HG03571 (cell line): ENCODE results near the gene A4GNT.
A peak's percentile ranks its signal among the peaks of the same experiment; 100 is the strongest.
"Not testable (repeated sequence)": the region's sequence is repeated elsewhere in the genome, so short reads cannot be mapped to it uniquely, and the experiment has no call there.

Experiments used
- ATAC-seq: cut with Tn5 transposase; IDR thresholded peaks from one replicate; pipeline ENCODE4 v1.9.1; 2021; ENCODE audit not compliant: unreplicated experiment

The A4GNT gene

GRCh38 chr3:138119423-138119766 is 12.8 kb downstream of the A4GNT start:
- ATAC-seq = no peak

DNA sequence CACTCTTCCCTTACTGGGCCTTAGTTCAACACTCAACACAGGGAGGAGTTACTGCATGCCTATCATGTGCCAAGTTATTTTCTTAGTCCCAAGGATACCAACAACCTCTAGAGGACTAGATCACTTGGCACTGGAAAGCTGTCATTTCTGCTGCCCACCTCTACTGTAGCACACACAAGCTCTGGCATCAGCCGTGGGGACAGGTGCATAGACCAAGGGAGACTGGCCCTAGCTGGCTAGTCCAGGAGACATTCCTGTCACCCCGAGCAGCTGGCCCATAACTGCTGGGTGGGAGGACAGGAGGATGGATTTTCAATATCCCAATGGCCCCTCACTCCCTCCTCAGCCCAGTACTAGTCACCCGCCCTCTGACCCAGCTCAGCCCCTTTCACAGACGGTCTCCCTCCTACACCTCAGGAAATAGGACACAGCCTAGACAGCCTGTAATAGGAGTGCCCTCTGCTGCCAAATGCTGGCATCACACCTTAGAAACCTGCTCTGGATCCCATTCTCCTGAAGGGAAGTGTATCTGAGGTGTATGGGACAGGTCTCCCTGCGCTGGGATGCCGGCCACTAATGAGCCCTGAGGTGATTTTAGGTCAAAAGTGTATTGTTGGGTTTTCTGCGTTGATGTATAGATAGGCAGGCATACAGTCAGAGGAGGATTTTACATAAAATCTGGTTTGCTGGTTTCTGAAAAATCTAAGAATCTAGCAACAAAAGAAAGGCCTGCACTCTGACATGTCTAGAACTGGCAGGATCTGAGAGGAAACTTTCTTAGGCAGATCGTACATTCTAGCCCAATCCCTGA is 13.4 kb downstream of the A4GNT start:
- no peak for ATAC-seq

- peak; percentile 75 for ATAC-seq
Measured at GRCh38 chr3:138114988-138115971, 16.9 kb downstream of the A4GNT start, which contains the start of gene DZIP1L. Gene DZIP1L, minus strand, starts transcription at chr3:138115608. Its CDS starts 11,637 bp downstream, at chr3:138103971.

GRCh38 chr3:138114431-138114918 is 17.7 kb downstream of the A4GNT start:
- ATAC-seq = no peak

GRCh38 chr3:138113326-138113725 is 18.9 kb downstream of the A4GNT start:
- no peak for ATAC-seq

- no peak for ATAC-seq
Measured at GRCh38 chr3:138112362-138112761, 19.8 kb downstream of the A4GNT start.

DNA sequence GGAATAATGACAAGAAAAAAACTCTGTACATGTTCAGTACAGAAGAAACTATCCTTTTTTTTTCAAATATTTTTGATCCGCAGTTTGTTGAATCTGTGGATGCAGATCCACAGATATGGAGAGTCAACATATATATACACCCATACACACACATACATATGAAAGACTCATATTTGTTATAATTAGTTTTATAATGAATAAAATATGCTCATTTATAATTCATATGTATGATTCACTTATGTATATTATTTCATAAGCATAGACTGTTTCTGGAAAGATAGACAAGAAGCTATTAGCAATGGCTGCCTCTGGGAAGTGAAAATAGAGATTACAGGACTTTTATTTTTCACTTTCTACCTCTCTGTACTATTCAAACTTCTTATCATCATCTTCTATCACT is 26.6 kb downstream of the A4GNT start:
- ATAC-seq = no peak

DNA sequence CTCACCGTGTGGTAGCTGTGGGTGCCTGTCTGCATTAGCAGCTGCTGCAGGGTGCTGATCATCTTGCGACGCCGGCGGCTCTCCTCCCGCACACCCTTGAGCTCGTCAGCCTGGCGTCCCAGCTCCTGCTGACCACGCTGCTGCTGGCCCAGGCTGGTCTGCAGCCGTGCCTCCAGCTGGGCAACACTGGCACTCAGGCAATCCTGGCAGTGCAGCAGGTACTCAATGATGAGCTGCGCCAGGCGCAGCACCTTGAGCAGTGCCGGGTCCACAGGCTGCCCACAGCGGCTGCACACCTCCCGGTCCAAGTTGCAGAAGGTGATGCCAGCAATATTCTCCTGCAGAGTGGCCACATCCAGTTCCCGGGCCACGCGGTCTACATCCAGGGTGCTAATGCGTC is 28.7 kb downstream of the A4GNT start:
- ATAC-seq = no peak

DNA sequence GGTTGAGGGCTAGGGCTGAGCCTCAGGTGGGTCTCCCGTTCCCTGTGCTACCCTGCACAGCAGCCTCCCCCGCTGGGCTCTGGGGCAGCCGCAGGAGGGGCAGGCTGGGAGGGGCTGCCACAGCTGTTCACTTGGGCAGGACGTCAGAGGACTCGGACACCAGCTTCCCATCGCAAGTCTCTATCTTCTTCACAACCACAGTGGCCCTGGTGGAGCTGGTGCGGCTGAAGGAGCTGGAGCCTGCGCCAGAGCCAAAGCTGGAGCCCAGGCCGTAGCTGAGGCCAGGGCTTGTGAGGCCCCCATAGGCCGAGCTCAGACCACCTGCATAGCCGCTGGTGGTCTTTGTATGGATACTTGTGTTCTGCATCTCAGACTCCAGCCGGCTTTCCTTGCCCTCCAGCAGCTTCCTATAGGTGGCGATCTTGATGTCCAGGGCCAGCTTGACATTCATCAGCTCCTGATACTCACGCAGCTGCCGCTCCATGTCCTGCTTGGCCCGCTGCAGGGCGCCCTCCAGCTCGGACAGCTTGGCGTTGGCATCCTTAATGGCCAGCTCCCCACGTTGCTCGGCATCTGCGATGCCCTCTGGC is 30.7 kb downstream of the A4GNT start:
- not testable (repeated sequence) for ATAC-seq

DNA sequence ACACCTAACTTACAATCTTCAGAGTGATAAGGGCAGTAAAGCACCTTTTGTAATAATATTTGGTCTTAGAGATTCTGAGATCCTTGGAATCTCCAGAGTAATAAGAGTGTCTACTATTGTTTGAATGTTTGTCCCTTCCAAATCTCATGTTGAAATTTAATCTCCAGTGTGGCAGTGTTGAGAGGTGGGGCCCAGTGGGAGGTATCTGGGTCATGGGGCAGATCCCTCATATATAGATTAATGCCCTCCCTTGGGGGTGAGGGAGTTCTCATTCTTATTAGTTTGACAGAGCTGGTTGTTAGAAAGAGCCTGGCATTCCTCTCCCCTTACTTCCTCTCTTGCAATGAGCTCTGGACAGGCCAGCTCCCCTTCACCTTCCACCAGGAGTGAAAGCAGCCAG is 32.8 kb downstream of the A4GNT start:
- no peak for ATAC-seq

- no peak for ATAC-seq
Measured at GRCh38 chr3:138097192-138098172, 34.7 kb downstream of the A4GNT start.

DNA sequence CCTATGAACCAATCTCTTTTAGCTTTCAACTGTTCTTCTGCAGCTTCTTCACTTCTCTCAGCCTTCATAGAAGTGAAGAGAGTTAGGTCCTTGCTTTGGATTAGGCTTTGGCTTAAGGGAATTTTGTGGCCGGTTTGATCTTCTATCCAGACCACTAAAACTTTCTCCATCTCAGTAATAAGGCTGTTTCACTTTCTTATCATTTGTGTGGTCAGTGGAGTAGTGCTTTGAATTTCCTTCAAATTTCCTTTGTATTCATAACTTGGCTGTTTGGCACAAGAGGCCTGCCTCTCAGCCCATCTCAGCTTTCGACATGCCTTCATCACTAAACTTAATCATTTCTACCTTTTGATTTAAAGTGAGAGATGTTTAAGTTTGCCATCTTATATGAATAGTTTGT is 38.5 kb downstream of the A4GNT start:
- ATAC-seq = no peak

GRCh38 chr3:138092023-138092422 is 40.2 kb downstream of the A4GNT start:
- no peak for ATAC-seq

GRCh38 chr3:138089091-138089490 is 43.1 kb downstream of the A4GNT start:
- ATAC-seq = no peak

- ATAC-seq = not testable (repeated sequence)
Measured at GRCh38 chr3:138085745-138086144, 46.4 kb downstream of the A4GNT start.

DNA sequence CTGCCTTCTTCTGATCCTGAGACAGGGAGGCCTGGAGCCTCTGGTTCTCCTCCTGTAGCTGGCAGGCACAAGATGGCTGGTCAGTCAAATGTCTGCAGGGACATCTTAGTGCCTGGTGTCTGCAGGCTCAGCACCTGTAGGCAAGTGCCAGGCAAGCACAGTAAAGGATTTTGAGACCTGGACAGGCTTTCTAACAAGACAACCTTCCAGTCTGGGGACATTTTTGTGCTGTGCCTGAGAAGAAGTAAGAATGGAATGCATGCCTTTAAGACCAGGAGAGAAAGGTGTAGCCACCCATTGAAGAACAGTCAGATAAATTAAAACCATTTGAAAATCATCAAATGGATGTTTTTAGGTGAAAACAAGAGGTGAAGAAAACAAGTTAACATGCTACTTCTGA is 48.0 kb downstream of the A4GNT start:
- ATAC-seq = no peak

GRCh38 chr3:138082992-138083386 is 49.2 kb downstream of the A4GNT start:
- no peak for ATAC-seq

GRCh38 chr3:138082085-138082991 is 49.9 kb downstream of the A4GNT start:
- ATAC-seq = no peak
